HG03175 (cell line): ENCODE measurements around the gene NOL7.

Experiments
- ATAC-seq: cut with Tn5 transposase; IDR thresholded peaks from one replicate; pipeline ENCODE4 v1.9.1; 2021; ENCODE audit warnings: mild to moderate bottlenecking, moderate library complexity; ENCODE audit not compliant: unreplicated experiment

The NOL7 gene

DNA sequence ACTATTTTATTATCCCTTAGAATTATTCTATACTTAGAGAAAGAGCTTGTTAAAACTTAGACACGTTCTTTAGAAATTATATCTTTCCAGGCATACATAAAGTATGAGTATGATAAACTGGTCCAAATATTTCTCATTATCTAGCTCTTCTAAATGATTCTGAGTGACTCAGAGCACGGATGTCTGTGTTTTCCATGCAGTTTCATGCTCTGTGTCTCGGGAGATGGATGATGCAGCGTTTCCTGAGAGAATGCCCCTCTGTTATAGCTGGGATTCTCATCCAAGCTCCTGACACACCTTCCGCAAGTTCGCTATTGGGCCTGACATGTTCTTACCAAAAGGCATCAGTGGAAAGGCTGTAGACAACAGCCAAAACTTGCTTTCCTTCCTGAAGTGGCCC is 21.4 kb upstream of the NOL7 start:
- ATAC-seq = no peak

- no peak for ATAC-seq
Measured at GRCh38 chr6:13597073-13597472, 18.1 kb upstream of the NOL7 start.

GRCh38 chr6:13600036-13600435 is 15.1 kb upstream of the NOL7 start:
- no peak for ATAC-seq

DNA sequence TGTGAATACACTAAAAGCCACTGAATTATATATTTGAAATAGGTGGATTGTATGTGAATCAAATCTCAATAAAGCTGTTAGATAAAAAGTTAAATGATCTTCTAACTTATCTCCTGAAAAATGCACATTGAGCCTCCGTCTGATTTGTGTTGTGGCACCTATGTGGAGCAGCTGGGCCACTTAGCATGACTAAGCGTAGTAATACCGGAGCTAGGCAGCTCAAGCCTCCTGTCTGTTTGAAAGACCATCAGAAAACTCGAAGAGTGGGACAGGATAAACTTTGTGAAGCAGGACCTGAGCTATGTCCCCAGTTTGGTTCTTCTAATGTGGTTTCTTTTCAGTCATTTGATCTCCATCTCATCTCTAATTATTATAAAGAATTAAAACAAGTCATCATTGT is 11.0 kb upstream of the NOL7 start:
- ATAC-seq = no peak

- ATAC-seq = no peak
Measured at GRCh38 chr6:13604546-13605416, 10.4 kb upstream of the NOL7 start.

GRCh38 chr6:13605634-13606033 is 9.5 kb upstream of the NOL7 start:
- ATAC-seq = no peak

DNA sequence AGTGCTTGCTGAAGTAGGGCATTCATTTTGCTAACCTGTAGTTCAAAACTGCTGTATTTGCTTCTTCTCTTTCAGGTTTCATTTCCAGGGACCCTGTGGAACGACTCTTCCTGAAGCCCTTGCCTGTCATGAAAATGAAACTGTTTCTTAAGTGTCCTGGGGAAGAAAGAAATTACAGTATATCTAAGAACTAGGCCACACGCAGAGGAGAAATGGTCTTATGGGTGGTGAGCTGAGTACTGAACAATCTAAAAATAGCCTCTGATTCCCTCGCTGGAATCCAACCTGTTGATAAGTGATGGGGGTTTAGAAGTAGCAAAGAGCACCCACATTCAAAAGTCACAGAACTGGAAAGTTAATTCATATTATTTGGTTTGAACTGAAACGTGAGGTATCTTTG is 3.4 kb upstream of the NOL7 start:
- no peak for ATAC-seq

DNA sequence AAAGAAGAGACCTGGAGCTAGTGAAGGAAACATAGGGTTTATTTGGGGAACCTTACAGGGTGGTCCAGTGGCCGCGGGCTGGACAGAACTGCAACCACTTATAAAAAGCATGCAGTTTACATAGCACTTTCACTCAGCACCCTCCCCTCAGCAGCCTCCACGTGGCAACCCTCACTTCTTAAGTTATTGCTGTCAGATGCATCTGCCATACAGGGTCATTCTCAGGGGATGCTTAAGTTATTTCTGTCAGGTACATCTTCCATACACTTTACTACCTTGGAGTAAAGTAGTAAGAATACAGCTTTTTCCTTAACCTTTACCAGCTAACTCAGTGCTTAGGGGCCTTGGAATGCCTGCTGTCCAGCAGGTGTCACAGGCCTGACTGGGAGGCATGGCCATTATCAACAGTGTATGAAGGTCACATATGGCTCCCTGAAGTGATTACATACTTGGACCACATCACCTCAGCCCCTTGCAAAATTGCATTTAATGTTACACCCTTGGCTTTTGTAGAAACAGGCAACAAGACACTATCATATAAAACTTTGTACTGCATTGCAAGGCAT is 2.0 kb upstream of the NOL7 start:
- no peak for ATAC-seq

- ATAC-seq = peak; percentile 19
Measured at GRCh38 chr6:13614126-13614925, 809 bp upstream of the NOL7 start.

DNA sequence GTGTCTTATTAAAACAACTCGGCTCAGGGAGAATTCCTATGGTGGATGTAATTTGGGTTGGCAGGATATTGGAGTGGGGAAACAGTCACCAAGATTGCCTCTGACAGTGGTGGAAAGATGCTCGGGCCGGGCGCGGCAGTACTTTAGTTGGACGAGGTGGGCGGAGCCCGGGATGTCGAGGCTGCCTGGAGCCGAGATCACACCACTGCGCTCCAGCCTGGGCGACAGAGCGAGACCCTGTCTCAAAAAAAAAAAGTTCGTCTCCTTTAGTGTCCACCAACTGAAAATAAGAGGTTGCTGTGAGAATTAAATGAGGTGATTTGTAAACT is 621 bp downstream of the NOL7 start:
- ATAC-seq = peak; percentile 32

- no peak for ATAC-seq
Measured at GRCh38 chr6:13617066-13617465, 1.9 kb downstream of the NOL7 start.

- no peak for ATAC-seq
Measured at GRCh38 chr6:13624871-13625288, 9.7 kb downstream of the NOL7 start.

DNA sequence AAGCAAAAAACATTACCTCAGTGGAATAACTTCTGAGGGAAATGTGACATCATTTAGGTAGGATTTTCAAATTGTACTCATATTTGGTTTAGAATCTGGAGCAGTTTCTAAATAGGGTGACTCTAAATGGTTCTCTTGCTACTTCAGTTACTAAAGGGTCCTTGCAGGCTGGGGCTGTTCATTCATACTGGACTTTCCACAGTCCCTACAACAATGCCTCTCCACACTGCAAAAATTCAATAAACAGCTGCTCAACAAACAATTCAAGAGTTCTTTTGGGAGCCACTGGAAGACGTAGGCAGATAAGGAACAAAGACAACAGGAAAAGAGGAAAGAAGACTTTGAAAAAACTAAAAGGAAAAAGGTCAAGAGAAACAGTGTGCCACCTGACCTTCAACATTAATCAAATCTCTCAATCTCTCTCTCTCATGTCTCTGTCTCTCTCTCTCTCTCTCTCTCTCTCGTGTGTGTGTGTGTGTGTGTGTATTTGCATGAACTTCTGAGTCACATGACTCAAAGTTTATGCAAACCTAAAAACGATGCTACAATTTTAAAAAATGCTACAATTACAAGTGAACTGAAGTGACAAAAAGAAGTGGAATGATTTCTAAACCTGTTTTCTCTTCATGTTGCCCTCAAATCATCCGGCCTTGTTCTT is 14.5 kb downstream of the NOL7 start:
- ATAC-seq = no peak

DNA sequence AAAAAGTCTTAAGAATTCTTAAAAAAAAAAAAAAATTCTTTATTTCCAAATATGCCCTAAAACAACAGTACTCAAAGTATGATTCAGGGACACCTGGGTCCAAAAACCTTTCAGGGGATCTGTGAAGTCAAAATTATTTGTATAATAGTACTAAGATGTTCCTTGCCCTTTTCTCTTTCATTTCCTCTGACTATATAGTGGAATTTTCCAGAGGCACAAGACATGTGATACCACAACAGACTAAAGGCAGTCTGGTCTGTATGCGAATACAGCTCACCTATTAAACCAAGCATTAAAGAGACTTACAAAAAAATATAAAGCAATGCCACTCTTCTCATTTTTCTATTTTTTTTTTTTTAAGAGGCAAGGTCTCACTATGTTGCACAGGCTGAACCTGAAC is 15.4 kb downstream of the NOL7 start:
- no peak for ATAC-seq

- no peak for ATAC-seq
Measured at GRCh38 chr6:13633343-13633742, 18.2 kb downstream of the NOL7 start.

- no peak for ATAC-seq
Measured at GRCh38 chr6:13635948-13636658, 21.0 kb downstream of the NOL7 start.

DNA sequence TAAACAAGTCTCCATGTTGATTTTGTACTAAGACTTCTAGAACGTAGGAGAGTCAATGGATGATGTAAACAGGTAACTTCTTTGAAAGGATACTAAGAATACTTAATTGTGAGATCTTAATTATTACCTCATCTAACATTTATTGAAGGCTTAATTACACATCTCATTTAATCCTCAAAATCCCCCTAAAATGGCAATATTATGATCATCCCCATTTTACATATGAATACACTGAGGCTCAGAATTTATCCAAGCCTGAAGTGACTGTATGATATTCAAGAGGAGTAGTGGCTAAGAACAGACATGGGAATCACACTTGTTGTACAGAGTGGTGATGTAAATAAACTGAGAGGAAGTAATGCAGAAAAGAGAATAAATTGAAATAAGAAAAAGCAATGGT is 22.9 kb downstream of the NOL7 start:
- ATAC-seq = no peak

DNA sequence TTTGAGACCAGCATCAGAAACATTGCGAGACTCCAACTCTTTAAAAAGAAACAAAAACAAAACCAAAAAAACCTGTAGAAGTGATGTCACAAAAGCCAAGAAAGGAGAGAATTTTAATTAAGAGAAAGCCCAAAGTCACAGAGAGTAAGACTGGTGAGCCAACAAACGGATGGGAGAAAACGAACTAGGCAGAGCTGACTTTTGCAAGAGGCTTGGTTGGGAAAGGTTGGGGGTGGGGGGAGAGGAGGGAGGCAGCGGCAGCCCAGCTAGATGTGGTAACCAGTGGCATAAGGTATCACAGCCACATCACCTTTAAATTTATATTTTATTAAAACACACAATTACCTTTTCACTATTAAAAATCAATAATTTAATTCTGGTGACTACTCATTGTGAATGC is 23.5 kb downstream of the NOL7 start:
- no peak for ATAC-seq

DNA sequence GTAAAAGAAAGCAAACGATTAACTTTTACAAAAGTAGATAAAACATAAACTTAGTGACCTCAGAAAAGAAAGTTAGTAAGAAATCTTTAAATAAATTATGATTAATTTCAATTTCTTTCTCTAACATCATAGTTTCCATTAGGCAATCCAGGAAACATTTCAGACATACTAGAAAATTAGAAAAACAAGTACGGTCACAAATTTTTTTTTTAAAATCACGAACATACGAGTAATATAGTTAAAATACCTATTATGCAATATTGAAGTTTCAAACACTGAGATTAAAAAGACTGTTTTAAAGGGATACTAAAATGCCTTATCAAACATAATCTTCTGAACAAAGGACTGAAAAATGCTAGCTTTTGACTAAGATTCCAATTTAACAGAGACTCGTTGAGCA is 26.2 kb downstream of the NOL7 start:
- no peak for ATAC-seq

DNA sequence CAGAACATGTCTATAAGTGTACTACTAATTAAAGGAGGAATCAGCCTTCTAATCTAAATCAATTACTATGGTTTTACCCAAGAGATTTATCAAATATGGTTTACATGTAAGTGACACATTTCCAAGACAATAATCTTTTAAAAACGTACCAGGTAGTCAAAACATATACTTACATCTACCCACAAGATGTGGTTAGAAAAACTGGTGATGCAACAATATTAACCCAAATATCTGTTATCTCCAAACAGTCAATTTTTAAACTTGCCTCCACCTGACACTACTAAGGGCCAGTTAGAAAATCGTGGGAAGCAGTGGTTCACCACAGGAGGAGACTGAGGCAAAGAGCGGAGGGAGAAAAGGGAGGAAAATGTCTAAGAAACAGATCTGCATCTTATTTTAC is 28.0 kb downstream of the NOL7 start:
- no peak for ATAC-seq

- ATAC-seq = no peak
Measured at GRCh38 chr6:13648850-13649249, 33.7 kb downstream of the NOL7 start.
